ENCODE data around the gene PPIL6.

Gene PPIL6
- 0 to 1.0 (median 0.26) reads per million in 9 experiments for total RNA-seq

DNA sequence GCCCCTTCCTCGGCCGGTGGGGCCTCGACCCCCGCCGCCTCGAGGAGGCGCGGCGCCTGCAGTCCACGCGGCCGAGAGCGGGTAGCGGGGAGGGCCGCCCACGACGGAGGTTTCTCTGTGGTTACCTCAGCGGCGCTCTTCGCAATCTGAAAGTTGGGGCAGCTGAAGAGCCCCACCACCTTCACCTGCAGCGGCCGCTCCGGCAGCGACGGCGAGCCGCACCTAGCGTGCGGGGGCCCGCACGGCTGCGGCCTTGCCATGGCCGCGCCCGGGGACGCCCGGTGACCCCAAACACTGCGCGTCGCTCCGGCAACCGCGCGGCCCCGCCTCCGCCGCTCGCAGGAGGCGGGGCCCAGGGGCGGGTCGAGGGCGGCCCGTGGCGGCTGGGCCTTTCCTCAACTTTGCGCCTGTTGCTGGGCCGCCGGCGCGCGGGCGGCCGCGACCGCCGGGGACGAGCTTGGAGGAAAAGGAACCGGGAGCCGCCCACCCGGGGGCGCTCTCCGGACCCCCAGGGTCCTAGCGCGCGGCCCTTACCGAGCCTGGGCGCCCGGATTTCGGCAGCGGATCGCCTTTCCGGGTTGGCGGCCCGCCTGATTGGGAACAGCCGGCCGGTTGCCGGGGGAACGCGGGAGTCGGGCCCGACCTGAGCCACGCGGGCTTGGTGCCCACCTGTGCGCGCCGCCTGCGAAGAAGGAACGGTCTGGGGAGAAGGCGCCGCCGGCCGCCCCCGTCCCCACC is at the start of gene PPIL6, which contains the start of gene SMPD2:
Gene PPIL6, minus strand, starts transcription at position 298 of the 738 bp plus-strand sequence. Its CDS starts 38 bp downstream, at position 260.
Gene SMPD2, plus strand, starts transcription at position 394 of the 738 bp plus-strand sequence. CDS start 398 bp downstream, outside the sequence.
- H3K27me3 Mint-ChIP-seq: no peaks in the 10 kb centered on the region
- H3K4me1 Mint-ChIP-seq (ENCODE audit: low read depth in 2 of 2): peaks cover 21 to 22% of the 10 kb centered on the region in 2 donors
- peak; percentile 82 for ATAC-seq (replicated peaks)
- peak within 1 kb of the TSS; percentile 89 to 98 for H3K27ac Mint-ChIP-seq
- H3K36me3 Mint-ChIP-seq (ENCODE audit: insufficient read depth): peaks cover 25% of the 10 kb centered on the region
- no peaks in the 10 kb centered on the region for H3K9me3 Mint-ChIP-seq
- H3K4me3 Mint-ChIP-seq: peak within 1 kb of the TSS; percentile 88 to 96
- peak; percentile 67 to 79 (median 70) for DNase-seq

DNA sequence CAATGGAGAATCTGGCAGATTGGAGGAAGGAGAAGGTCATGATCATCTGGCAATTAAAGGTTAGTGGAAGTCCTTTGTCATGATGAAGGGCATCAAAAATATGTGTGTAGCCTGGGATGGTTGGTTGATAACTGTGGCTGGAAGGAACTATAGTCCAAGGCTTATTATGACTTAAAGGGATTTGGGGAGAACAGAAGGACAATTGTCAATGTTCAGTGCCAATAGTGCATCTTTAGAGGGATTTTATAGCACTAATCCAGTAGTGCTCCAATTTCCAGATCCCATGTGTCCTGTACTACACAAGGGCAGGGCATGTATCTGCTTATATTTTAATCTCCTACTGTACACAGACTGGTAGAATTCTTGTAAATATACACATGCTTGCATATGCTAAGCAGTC is 47.6 kb upstream of the PPIL6 start:
- DNase-seq (no peak), ATAC-seq (replicated peaks) (no peak)
- Mint-ChIP-seq H3K27me3 (no peaks in the 10 kb centered on the region), H3K9me3 (no peaks in the 10 kb centered on the region), H3K4me1 (ENCODE audit: low read depth in 2 of 2) (peaks cover 14 to 23% of the 10 kb centered on the region in 2 donors), H3K36me3 (ENCODE audit: insufficient read depth) (no peaks in the 10 kb centered on the region), H3K4me3 (no peak overlapping the region), H3K27ac (no peak overlapping the region)

GRCh38 chr6:109486068-109486467 is 45.6 kb upstream of the PPIL6 start:
- Mint-ChIP-seq H3K36me3 (ENCODE audit: insufficient read depth) (peaks cover 9% of the 10 kb centered on the region), H3K9me3 (no peaks in the 10 kb centered on the region), H3K27ac (peak overlapping the region in 1 of 2 donors; percentile 81), H3K4me1 (ENCODE audit: low read depth in 2 of 2) (peaks cover 20 to 26% of the 10 kb centered on the region in 2 donors), H3K27me3 (no peaks in the 10 kb centered on the region), H3K4me3 (no peak overlapping the region)
- ATAC-seq (replicated peaks) (no peak), DNase-seq (no peak)

GRCh38 chr6:109485266-109485935 is 45.0 kb upstream of the PPIL6 start:
- Mint-ChIP-seq H3K27me3 (no peaks in the 10 kb centered on the region), H3K27ac (peak overlapping the region in 1 of 2 donors; percentile 81), H3K4me1 (ENCODE audit: low read depth in 2 of 2) (peaks cover 21 to 23% of the 10 kb centered on the region in 2 donors), H3K4me3 (no peak overlapping the region), H3K9me3 (no peaks in the 10 kb centered on the region), H3K36me3 (ENCODE audit: insufficient read depth) (peaks cover 10% of the 10 kb centered on the region)
- DNase-seq (no peak), ATAC-seq (replicated peaks) (no peak)

GRCh38 chr6:109484122-109484521 is 43.7 kb upstream of the PPIL6 start:
- peaks cover 29 to 31% of the 10 kb centered on the region in 2 donors for H3K4me1 Mint-ChIP-seq (ENCODE audit: low read depth in 2 of 2)
- no peak for ATAC-seq (replicated peaks)
- DNase-seq: no peak
- no peaks in the 10 kb centered on the region for H3K27me3 Mint-ChIP-seq
- peaks cover 19% of the 10 kb centered on the region for H3K36me3 Mint-ChIP-seq (ENCODE audit: insufficient read depth)
- peak overlapping the region; percentile 63 to 75 for H3K4me3 Mint-ChIP-seq
- H3K27ac Mint-ChIP-seq: peak overlapping the region; percentile 25 to 49
- H3K9me3 Mint-ChIP-seq: no peaks in the 10 kb centered on the region

DNA sequence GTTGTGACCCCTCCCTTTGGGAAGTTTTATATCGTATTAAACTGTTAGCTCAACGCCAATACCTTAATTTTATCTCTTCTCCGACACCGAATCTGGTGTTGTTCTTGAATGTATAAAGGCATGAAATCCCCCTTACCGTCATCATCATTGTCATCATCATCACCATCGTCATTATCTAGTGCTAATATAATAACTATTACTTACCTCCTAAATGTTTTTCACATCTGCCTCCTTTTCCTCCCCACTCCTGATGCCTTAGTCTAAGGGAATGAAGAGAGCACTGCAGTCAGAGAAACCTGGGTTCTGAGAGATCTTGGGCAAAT is 43.3 kb upstream of the PPIL6 start:
- peak; percentile 18 for ATAC-seq (replicated peaks)
- peaks cover 34 to 35% of the 10 kb centered on the region in 2 donors for H3K4me1 Mint-ChIP-seq (ENCODE audit: low read depth in 2 of 2)
- peak overlapping the region; percentile 25 to 49 for H3K27ac Mint-ChIP-seq
- H3K36me3 Mint-ChIP-seq (ENCODE audit: insufficient read depth): peaks cover 23% of the 10 kb centered on the region
- H3K27me3 Mint-ChIP-seq: no peaks in the 10 kb centered on the region
- peak overlapping the region; percentile 63 to 75 for H3K4me3 Mint-ChIP-seq
- H3K9me3 Mint-ChIP-seq: no peaks in the 10 kb centered on the region
- DNase-seq: no peak

DNA sequence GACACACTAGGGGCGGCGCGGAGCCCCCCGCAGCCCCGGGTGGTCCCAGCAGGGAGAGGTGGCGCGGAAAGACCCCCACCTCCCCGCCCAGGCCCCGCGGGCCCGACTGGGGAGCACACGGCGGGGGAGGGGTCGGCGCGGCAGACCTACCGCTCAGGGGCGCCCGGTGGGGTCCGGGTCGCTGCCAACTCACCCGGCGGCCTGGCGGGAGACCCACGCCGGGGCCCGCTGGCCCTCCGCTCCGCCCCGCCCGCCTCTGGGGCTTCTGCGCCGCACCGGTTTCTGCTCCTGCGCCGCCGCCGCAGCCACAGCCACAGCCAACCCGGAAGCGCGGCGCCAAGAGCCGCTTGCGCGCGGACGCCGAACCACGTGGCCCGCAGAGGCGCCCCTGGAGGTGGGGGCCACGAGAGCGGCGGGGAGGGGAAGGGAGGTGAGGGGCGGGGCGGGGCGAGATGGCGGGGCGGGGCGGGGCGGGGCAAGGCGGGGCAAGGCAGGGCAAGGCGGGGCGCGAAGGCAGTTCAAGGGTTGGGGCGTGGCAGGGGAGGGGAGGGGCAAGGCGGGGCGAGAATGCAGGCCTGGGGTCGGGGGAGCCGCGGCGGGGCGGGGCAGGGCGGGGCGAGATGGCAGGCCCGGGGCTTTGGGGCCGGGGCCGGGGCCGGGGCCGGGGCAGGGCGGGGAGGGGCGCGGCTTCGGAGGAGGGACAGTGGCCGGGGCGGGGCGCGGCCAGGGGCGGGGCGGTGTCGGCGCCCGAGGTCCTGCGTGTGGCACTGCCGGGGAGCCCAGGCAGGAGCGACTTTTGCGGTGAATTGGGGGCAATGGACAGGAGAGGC is 42.7 kb upstream of the PPIL6 start, which contains the start of gene ZBTB24:
Gene ZBTB24, minus strand, starts transcription at position 315 of the 830 bp plus-strand sequence. CDS start 1,193 bp downstream, outside the sequence.
- ATAC-seq (replicated peaks) (peak; percentile 87), DNase-seq (peak; percentile 81 to 88 (median 84))
- peaks cover 29% of the 10 kb centered on the region for H3K36me3 Mint-ChIP-seq (ENCODE audit: insufficient read depth)
- no peaks in the 10 kb centered on the region for H3K9me3 Mint-ChIP-seq
- H3K4me1 Mint-ChIP-seq (ENCODE audit: low read depth in 2 of 2): peaks cover 39 to 41% of the 10 kb centered on the region in 2 donors
- H3K4me3 Mint-ChIP-seq: peak within 1 kb of the TSS; percentile 86 to 92
- H3K27me3 Mint-ChIP-seq: no peaks in the 10 kb centered on the region
- peak within 1 kb of the TSS; percentile 75 to 82 for H3K27ac Mint-ChIP-seq

- no peaks in the 10 kb centered on the region for H3K27me3 Mint-ChIP-seq
- DNase-seq (no peak), ATAC-seq (replicated peaks) (no peak)
- H3K4me1 Mint-ChIP-seq (ENCODE audit: low read depth in 2 of 2): peaks cover 52 to 60% of the 10 kb centered on the region in 2 donors
- no peaks in the 10 kb centered on the region for H3K9me3 Mint-ChIP-seq
- H3K36me3 Mint-ChIP-seq (ENCODE audit: insufficient read depth): peaks cover 34% of the 10 kb centered on the region
- H3K27ac Mint-ChIP-seq: no peak overlapping the region
- peak overlapping the region; percentile 86 to 92 for H3K4me3 Mint-ChIP-seq
These were observed 40.6 kb upstream of the PPIL6 start for GRCh38 chr6:109480993-109481480.

DNA sequence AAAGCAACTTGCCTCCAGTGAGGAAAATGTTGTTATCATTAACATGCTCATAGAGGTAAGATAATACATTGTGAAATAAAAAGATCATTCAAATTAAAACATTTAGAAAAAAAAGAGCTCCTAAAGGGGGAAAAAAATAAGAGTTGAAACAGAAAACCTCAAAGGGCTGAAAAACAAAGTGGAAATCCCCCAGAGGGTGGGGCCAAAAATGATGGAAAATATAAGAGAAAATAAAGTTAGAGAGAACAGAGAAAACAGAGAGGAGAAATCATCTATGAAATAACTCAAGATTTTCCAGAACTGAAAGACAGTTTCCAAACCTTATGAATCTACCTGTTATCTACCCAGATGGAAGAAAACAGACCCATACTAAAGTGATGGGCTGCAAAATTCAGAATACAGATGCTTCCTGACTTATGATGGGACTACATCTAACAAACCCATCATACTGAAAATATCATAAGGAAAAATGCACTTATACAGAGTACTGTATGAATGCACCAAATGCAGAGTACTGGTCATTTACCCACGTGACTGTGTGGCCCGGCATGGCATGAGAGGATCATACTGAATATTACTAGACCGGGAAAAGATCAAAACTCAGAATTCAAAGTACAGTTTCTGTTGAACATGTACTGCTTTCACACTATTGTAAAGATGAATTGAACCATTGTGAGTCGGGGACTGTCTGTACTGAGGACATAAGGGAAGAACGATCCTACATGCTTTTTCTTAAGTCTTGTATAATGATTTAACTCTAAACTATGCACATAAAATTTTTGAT is 38.6 kb upstream of the PPIL6 start:
- DNase-seq (no peak), ATAC-seq (replicated peaks) (no peak)
- Mint-ChIP-seq H3K4me3 (peak overlapping the region; percentile 86 to 92), H3K9me3 (no peaks in the 10 kb centered on the region), H3K27me3 (no peaks in the 10 kb centered on the region), H3K4me1 (ENCODE audit: low read depth in 2 of 2) (peaks cover 52 to 69% of the 10 kb centered on the region in 2 donors), H3K27ac (peak overlapping the region; percentile 63 to 74), H3K36me3 (ENCODE audit: insufficient read depth) (peaks cover 54% of the 10 kb centered on the region)

DNA sequence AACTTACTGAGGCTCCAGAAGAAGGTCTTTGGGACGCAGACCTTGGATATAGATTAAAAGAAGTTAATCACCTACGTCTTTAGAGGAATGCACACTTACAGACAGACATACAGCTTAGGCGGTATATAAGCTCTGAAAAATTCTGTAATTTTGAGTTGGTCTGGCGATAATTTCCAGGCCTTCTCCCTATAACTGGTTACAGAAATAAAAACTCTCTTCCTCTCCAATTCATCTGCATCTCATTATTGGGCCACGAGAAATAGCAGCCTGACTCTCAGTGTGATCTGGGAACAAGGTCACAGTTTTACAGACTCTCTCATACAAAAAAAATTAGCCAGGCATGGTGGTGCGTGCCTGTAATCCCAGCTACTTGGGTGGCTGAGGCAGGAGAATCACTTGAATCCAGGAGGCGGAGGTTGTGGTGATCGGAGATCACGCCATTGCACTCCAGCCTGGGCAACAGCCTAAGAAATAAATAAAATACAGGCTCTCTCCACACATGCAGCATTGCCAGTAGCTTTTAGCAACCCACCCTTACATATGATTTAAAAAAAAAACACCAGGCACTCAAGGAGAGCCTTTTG is 37.9 kb upstream of the PPIL6 start:
- DNase-seq (no peak), ATAC-seq (replicated peaks) (no peak)
- Mint-ChIP-seq H3K36me3 (ENCODE audit: insufficient read depth) (peaks cover 61% of the 10 kb centered on the region), H3K4me1 (ENCODE audit: low read depth in 2 of 2) (peaks cover 52 to 72% of the 10 kb centered on the region in 2 donors), H3K4me3 (peak overlapping the region; percentile 86 to 92), H3K9me3 (no peaks in the 10 kb centered on the region), H3K27me3 (no peaks in the 10 kb centered on the region), H3K27ac (peak overlapping the region; percentile 63 to 74)

DNA sequence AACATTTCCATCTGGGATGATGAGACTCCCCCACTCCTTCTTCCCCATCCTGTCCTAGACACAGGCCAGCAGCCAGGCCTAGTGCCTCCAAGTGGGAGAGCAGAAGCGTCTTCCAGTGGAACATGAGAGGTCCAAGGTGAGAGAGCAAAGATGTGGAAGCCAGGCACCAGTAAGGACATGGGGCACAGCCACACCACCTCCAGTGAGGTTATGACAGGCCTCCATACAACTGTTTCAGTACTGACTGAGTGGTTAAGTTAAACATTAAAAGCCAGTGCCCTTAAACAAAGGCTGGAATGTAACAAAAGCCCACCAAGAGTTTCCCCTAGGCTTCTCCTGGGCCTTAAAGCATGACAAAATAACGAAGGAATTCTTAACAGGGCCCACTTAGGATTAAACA is 37.3 kb upstream of the PPIL6 start:
- Mint-ChIP-seq H3K4me1 (ENCODE audit: low read depth in 2 of 2) (peaks cover 58 to 78% of the 10 kb centered on the region in 2 donors), H3K9me3 (no peaks in the 10 kb centered on the region), H3K4me3 (peak overlapping the region; percentile 86 to 92), H3K27me3 (no peaks in the 10 kb centered on the region), H3K36me3 (ENCODE audit: insufficient read depth) (peaks cover 65% of the 10 kb centered on the region), H3K27ac (peak overlapping the region; percentile 41 to 67)
- ATAC-seq (replicated peaks) (no peak), DNase-seq (no peak)

DNA sequence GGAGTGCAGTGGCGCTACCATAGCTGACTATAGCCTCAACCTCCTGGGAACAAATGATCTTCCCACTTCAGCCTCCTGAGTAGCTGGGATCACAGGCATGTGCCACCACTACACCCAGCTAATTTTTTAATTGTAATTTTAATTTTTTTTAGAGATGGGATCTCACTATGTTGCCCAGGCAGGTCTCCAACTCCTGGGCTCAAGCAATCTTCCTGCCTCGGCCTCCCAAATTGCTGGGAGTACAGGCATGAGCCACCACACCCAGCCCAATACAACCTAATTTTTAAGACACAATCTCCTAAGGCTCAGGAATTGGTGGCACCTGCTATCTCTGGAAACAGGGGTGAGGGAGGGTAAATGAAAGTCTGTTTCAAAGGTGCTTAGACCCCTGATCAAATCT is 36.8 kb upstream of the PPIL6 start:
- Mint-ChIP-seq H3K4me3 (peak overlapping the region; percentile 86 to 92), H3K36me3 (ENCODE audit: insufficient read depth) (peaks cover 66% of the 10 kb centered on the region), H3K27ac (peak overlapping the region; percentile 41 to 67), H3K9me3 (no peaks in the 10 kb centered on the region), H3K4me1 (ENCODE audit: low read depth in 2 of 2) (peaks cover 58 to 80% of the 10 kb centered on the region in 2 donors), H3K27me3 (no peaks in the 10 kb centered on the region)
- DNase-seq (no peak), ATAC-seq (replicated peaks) (no peak)
